Suprapubic skin (tissue), 3 donors: Measurements from ENCODE around the gene PKNOX1.

Source experiments
- EP300 ChIP-seq: sonication (generic); formaldehyde crosslinking; IDR thresholded peaks from one replicate; pipeline ENCODE4 v1.6.1; 2017; ENCODE audit warnings: antibody characterized with exemption
- POLR2A ChIP-seq, 2 donors: fragments of 450-650 bp; IDR thresholded peaks; one replicate each; pipeline ENCODE4 v1.6.1; 2017; ENCODE audit warnings: antibody characterized with exemption in 2 of 2, mild to moderate bottlenecking in 2 of 2, moderate library complexity in 2 of 2
- TF ChIP-seq, protein P1 (sequence below), 2 donors: fragments of 200-600 bp in 1 of 2; fragments of 450-650 bp in 1 of 2; sonication (generic) in 1 of 2; IDR thresholded peaks; one replicate each; pipeline ENCODE4 v1.5.1; 2016 to 2019; ENCODE audit warnings: antibody characterized with exemption in 2 of 2, mild to moderate bottlenecking in 1 of 2, moderate library complexity in 1 of 2

DNA sequence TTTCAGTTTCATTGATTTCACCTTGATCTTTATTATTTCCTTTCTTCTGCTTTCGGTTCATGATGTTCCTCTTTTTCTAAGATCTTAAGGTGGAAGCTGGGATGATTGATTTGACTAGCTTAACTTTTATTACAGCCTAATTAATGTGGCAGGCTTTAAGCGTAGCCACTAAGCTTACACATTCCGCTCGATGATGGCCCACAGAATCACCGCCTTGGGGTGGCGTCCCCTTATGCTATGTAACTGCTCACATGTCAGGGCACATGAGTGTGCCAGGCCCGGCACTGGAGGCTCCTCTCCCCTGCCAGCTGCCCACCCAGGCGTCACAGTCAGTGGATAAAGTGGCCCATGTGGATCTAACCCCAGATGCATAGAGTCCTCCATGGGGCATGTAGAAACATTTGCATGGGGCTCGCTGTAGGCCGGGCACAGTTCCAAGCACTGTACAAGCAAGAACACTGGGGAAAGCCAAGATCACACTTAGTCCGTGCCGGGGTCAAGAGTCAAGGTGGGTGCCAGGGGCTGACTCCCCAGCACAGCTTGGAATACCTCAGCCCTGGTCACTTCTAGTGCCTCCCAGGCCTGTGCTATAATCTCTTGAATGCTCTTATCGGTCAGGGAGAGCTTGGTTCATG is 41.7 kb downstream of the PKNOX1 start:
- TF ChIP-seq, protein P1, sequence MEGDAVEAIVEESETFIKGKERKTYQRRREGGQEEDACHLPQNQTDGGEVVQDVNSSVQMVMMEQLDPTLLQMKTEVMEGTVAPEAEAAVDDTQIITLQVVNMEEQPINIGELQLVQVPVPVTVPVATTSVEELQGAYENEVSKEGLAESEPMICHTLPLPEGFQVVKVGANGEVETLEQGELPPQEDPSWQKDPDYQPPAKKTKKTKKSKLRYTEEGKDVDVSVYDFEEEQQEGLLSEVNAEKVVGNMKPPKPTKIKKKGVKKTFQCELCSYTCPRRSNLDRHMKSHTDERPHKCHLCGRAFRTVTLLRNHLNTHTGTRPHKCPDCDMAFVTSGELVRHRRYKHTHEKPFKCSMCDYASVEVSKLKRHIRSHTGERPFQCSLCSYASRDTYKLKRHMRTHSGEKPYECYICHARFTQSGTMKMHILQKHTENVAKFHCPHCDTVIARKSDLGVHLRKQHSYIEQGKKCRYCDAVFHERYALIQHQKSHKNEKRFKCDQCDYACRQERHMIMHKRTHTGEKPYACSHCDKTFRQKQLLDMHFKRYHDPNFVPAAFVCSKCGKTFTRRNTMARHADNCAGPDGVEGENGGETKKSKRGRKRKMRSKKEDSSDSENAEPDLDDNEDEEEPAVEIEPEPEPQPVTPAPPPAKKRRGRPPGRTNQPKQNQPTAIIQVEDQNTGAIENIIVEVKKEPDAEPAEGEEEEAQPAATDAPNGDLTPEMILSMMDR (IDR thresholded peaks at IDR 0.05): no peak
- no peak for TF ChIP-seq EP300
- TF ChIP-seq POLR2A (IDR thresholded peaks at IDR 0.05): no peak
